Lower lobe of right lung (tissue), 2 donors: ENCODE results near the gene LRFN5. TPM values are rescaled to one million over a fixed set of nuclear protein-coding genes. Genes with fewer than 3 reads are reported as not detected.
"Not testable (repeated sequence)": the region's sequence is repeated elsewhere in the genome, so short reads cannot be mapped to it uniquely, and the experiment has no call there.

Experiments
- ATAC-seq, 2 donors: fragments of 200-7000 bp; cut with Tn5 transposase; one replicate each; pipeline ENCODE4 v1.9.1; 2020 to 2022; ENCODE audit warnings: mild to moderate bottlenecking in 2 of 2, moderate library complexity in 2 of 2
- DNase-seq: peaks from one replicate; pipeline ENCODE4 v3.0.0-alpha.2; 2020
- H3K27ac ChIP-seq: fragments of 200-600 bp; one replicate; pipeline ENCODE4 v1.8.0; 2022
- H3K27me3 ChIP-seq: fragments of 200-600 bp; one replicate; pipeline ENCODE4 v1.8.0; 2022; ENCODE audit warnings: low read depth
- H3K36me3 ChIP-seq: fragments of 200-600 bp; one replicate; pipeline ENCODE4 v1.8.0; 2022; ENCODE audit warnings: mild to moderate bottlenecking
- H3K4me1 ChIP-seq: fragments of 200-600 bp; one replicate; pipeline ENCODE4 v1.8.0; 2022
- H3K4me3 ChIP-seq: fragments of 200-600 bp; one replicate; pipeline ENCODE4 v1.8.0; 2022; ENCODE audit warnings: mild to moderate bottlenecking
- H3K9me3 ChIP-seq: fragments of 200-600 bp; one replicate; pipeline ENCODE4 v1.8.0; 2022
- CTCF ChIP-seq: fragments of 200-600 bp; IDR thresholded peaks from one replicate; pipeline ENCODE4 v1.8.0; 2022; ENCODE audit warnings: antibody characterized with exemption, mild to moderate bottlenecking
- intact Hi-C: fragments of 100-400 bp; cut with DNase I; formaldehyde crosslinking; loops from one replicate; pipeline ENCODE4 v1.11.0; 2022
- total RNA-seq: library from RNA; stranded (reverse); fragmentation: NEBNext Ultra II Directional; extraction: Animal tissue kit (Norgen Biotek cat#: 25700); gene quantifications from one replicate; pipeline ENCODE4 v1.2.1, GENCODE V29; 2021
- donor health status: DM: no; HTN: yes; CAD: no; lungs with severe emphysema.

LRFN5 gene
- total RNA-seq, 1 donor from 2014 or later: 1.3 TPM

DNA sequence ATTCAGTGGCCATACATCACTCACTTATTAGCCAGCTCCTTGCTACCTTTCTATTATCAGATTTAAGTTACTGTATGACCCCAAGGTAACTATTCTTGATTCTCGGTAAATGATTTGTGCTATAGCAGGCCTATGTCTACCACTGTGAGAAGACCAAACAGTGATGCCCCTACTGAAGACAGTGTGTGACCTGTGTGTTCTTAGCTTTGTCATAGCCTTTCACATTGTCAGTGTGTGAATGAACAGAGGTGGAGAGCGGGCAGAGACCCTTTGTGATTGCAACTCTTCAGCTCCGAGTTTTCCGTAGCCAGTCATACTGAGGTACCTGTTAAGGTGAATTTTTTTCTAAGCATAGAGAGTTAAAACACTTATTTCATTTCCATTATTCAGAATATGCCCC lies 294.0 kb downstream of the LRFN5 start:
- intact Hi-C loops: no loop called here
- no peak overlapping the region for H3K27ac ChIP-seq
- H3K27me3 ChIP-seq: no peaks in the 10 kb centered on the region
- H3K4me3 ChIP-seq: no peak overlapping the region
- ATAC-seq: no peak
- TF ChIP-seq CTCF: no peak
- no peaks in the 10 kb centered on the region for H3K36me3 ChIP-seq
- DNase-seq: no peak
- no peaks in the 10 kb centered on the region for H3K9me3 ChIP-seq
- no peaks in the 10 kb centered on the region for H3K4me1 ChIP-seq

GRCh38 chr14:41901089-41901488 lies 294.4 kb downstream of the LRFN5 start:
- ATAC-seq (no peak), DNase-seq (no peak)
- Histone ChIP-seq H3K27ac (no peak overlapping the region), H3K36me3 (no peaks in the 10 kb centered on the region), H3K4me3 (no peak overlapping the region), H3K9me3 (no peaks in the 10 kb centered on the region), H3K4me1 (no peaks in the 10 kb centered on the region), H3K27me3 (no peaks in the 10 kb centered on the region)
- no peak for TF ChIP-seq CTCF
- intact Hi-C loops: no loop called here

DNA sequence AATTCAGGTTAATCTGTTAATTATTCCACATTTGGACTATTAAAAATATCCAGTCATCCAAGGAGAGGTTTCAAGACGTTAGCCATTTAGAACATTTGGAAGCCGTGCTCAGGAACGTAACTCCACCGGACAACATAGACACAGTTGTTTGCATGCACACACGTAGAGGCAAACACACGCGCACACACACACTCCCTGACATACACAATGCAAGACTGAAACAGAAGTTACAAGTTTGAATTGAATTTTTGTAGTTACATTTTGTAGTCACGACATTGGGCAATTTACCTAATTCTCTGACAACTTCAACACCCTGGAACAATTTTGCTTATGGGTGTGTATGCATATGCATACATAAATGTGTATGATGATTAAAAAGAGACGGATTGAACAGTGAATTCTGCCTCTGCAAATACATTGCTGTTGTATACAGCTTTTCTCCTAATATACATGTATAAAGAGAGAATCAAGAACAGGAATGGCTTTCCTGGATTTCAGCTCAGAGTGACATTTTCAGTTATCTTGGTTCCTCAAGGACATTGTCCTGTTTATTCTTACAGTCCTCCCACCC lies 298.8 kb downstream of the LRFN5 start:
- H3K4me3 ChIP-seq: no peak overlapping the region
- TF ChIP-seq CTCF: no peak
- no peaks in the 10 kb centered on the region for H3K9me3 ChIP-seq
- H3K36me3 ChIP-seq: no peaks in the 10 kb centered on the region
- H3K27ac ChIP-seq: no peak overlapping the region
- intact Hi-C loops: no loop called here
- H3K27me3 ChIP-seq: no peaks in the 10 kb centered on the region
- ATAC-seq (no peak), DNase-seq (no peak)
- H3K4me1 ChIP-seq: no peaks in the 10 kb centered on the region

DNA sequence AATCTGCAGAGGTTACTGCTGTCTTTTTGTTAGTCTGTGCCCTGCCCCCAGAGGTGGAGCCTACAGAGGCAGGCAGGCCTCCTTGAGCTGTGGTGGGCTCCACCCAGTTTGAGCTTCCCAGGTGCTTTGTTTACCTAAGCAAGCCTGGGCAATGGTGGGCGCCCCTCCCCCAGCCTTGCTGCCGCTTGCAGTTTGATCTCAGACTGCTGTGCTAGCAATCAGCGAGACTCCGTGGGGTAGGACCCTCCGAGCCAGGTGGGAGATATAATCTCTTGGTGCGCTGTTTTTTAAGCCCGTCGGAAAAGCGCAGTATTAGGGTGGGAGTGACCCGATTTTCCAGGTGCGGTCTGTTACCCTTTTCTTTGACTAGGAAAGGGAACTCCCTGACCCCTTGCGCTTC lies 304.5 kb downstream of the LRFN5 start:
- intact Hi-C loops, H3K27me3 ChIP-seq, H3K27ac ChIP-seq, ATAC-seq, H3K36me3 ChIP-seq, H3K4me3 ChIP-seq, H3K9me3 ChIP-seq, DNase-seq, H3K4me1 ChIP-seq: not testable (repeated sequence)

GRCh38 chr14:41913398-41913797 lies 306.7 kb downstream of the LRFN5 start:
- Histone ChIP-seq H3K9me3 (no peaks in the 10 kb centered on the region), H3K36me3 (no peaks in the 10 kb centered on the region), H3K4me3 (no peak overlapping the region), H3K4me1 (no peaks in the 10 kb centered on the region), H3K27me3 (no peaks in the 10 kb centered on the region), H3K27ac (no peak overlapping the region)
- TF ChIP-seq CTCF: no peak
- intact Hi-C loops: no loop called here
- DNase-seq (no peak), ATAC-seq (no peak)

DNA sequence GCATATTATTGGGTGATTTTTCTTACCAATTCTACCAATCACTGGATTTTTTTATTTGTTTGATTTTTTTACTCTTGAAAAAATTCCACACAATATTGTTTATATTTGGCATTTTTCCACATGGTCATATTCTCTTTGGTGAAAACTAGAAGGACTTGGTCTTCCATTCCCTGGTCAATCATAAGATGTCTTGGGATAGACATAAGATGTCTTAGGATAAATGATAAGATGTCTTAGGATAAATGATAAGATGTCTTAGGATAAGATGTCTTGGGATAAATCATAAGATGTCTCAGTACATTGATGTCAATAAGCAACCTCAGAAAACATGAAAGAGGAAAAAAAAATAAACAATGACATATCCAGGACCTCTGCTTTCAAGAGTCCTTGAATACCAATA lies 309.1 kb downstream of the LRFN5 start:
- H3K27me3 ChIP-seq: no peaks in the 10 kb centered on the region
- intact Hi-C loops: no loop called here
- no peak overlapping the region for H3K4me3 ChIP-seq
- TF ChIP-seq CTCF: no peak
- no peak overlapping the region for H3K27ac ChIP-seq
- H3K9me3 ChIP-seq: no peaks in the 10 kb centered on the region
- no peaks in the 10 kb centered on the region for H3K36me3 ChIP-seq
- DNase-seq (no peak), ATAC-seq (no peak)
- H3K4me1 ChIP-seq: no peaks in the 10 kb centered on the region
